Osteoblast (primary cell): ENCODE results near the gene DPEP3. TPM values are rescaled to one million over a fixed set of nuclear protein-coding genes. Genes with fewer than 3 reads are reported as not detected.

Experiments
- DNase-seq: peaks from one replicate; pipeline ENCODE4 v3.0.0; 2011; ENCODE audit warnings: low spot score, mixed read lengths; ENCODE audit not compliant: insufficient read length; ENCODE audit errors: missing footprints
- H2AFZ ChIP-seq: 2 replicates; pipeline ENCODE4 v1.6.0; 2011; ENCODE audit warnings: mild to moderate bottlenecking, low read length
- H3K27ac ChIP-seq: 2 replicates; pipeline ENCODE4 v1.5.1; 2011; ENCODE audit warnings: mild to moderate bottlenecking, low read depth, low read length, moderate library complexity
- H3K27me3 ChIP-seq: 2 replicates; pipeline ENCODE4 v1.6.0; 2012; ENCODE audit warnings: mild to moderate bottlenecking, control low read depth, inconsistent platforms, low read length, moderate library complexity; ENCODE audit not compliant: insufficient read depth
- H3K36me3 ChIP-seq: 2 replicates; pipeline ENCODE4 v1.5.1; 2011; ENCODE audit warnings: mild to moderate bottlenecking, low read length, control low read depth, moderate library complexity; ENCODE audit not compliant: insufficient read depth
- H3K4me1 ChIP-seq: 2 replicates; pipeline ENCODE4 v1.5.1; 2011; ENCODE audit warnings: mild to moderate bottlenecking, low read length, control low read depth, moderate library complexity; ENCODE audit not compliant: insufficient read depth
- H3K4me2 ChIP-seq: 2 replicates; pipeline ENCODE4 v1.6.0; 2011; ENCODE audit warnings: mild to moderate bottlenecking, low read length; ENCODE audit not compliant: insufficient read depth
- H3K4me3 ChIP-seq: fragments of 200-600 bp; sonication (generic); 3 replicates; pipeline ENCODE4 v1.5.1; 2012; ENCODE audit warnings: mild to moderate bottlenecking, low read length, inconsistent platforms; ENCODE audit not compliant: insufficient read depth
- H3K79me2 ChIP-seq: 2 replicates; pipeline ENCODE4 v1.6.0; 2012; ENCODE audit warnings: mild to moderate bottlenecking, low read length, control low read depth, inconsistent platforms; ENCODE audit not compliant: insufficient read depth
- H3K9me3 ChIP-seq: 2 replicates; pipeline ENCODE4 v1.5.1; 2011; ENCODE audit warnings: low read depth, low read length, control low read depth
- H4K20me1 ChIP-seq: 2 replicates; pipeline ENCODE4 v1.6.0; 2012; ENCODE audit warnings: mild to moderate bottlenecking, low read length, control low read depth; ENCODE audit not compliant: insufficient read depth
- CTCF ChIP-seq: IDR thresholded peaks from 2 replicates; pipeline ENCODE4 v1.5.1; 2011; ENCODE audit warnings: mild to moderate bottlenecking, low read depth, low read length, moderate library complexity; ENCODE audit errors: extremely low read depth
- total RNA-seq: library from RNA; depleted of rRNA; stranded (reverse); fragments of >200 nt; gene quantifications from 2 replicates; pipeline ENCODE4 v1.2.3, GENCODE V29; 2012

DPEP3 gene
- total RNA-seq, 1 donor: not detected

DNA sequence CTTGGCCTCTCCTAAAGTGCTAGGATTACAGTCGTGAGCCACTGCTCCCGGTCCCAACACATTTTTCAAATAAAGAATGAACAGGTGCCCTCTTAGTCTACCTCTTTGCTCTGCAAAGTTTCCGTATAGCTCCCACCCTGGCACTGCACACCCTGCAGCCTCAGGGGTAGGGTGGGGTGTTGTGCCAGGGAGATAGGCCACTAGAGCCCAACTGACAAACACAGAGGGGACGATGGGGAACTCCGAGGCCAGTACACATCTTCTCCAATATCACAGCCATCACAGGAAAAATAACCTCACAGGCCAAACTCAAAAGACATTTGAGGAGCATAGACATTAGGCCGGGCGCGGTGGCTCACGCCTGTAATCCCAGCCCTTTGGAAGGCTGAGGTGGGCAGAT is 9.2 kb downstream of the DPEP3 start:
- no peaks in the 10 kb centered on the region for H3K27me3 ChIP-seq

GRCh38 chr16:67969254-67970039 is 10.9 kb downstream of the DPEP3 start:
- Histone ChIP-seq H3K4me2 (peak overlapping the region; percentile 96), H3K36me3 (peaks cover 8% of the 10 kb centered on the region), H3K9me3 (no peaks in the 10 kb centered on the region), H3K27me3 (no peaks in the 10 kb centered on the region), H3K4me3 (peak overlapping the region; percentile 94), H2AFZ (peak overlapping the region; percentile 95), H3K79me2 (peaks cover 38% of the 10 kb centered on the region), H3K27ac (no peak overlapping the region), H3K4me1 (peaks cover 30% of the 10 kb centered on the region), H4K20me1 (peaks cover 32% of the 10 kb centered on the region)
- no peak for TF ChIP-seq CTCF
- DNase-seq: peak; percentile 90

More for the DNA sequence above, 9.2 kb downstream of the DPEP3 start:
- no peak for DNase-seq
- Histone ChIP-seq H3K4me2 (no peak overlapping the region), H3K36me3 (no peaks in the 10 kb centered on the region), H2AFZ (no peak overlapping the region), H3K27ac (no peak overlapping the region), H3K4me1 (peaks cover 17% of the 10 kb centered on the region), H4K20me1 (peaks cover 17% of the 10 kb centered on the region), H3K9me3 (no peaks in the 10 kb centered on the region), H3K79me2 (peaks cover 22% of the 10 kb centered on the region), H3K4me3 (no peak overlapping the region)
- TF ChIP-seq CTCF: no peak

DNA sequence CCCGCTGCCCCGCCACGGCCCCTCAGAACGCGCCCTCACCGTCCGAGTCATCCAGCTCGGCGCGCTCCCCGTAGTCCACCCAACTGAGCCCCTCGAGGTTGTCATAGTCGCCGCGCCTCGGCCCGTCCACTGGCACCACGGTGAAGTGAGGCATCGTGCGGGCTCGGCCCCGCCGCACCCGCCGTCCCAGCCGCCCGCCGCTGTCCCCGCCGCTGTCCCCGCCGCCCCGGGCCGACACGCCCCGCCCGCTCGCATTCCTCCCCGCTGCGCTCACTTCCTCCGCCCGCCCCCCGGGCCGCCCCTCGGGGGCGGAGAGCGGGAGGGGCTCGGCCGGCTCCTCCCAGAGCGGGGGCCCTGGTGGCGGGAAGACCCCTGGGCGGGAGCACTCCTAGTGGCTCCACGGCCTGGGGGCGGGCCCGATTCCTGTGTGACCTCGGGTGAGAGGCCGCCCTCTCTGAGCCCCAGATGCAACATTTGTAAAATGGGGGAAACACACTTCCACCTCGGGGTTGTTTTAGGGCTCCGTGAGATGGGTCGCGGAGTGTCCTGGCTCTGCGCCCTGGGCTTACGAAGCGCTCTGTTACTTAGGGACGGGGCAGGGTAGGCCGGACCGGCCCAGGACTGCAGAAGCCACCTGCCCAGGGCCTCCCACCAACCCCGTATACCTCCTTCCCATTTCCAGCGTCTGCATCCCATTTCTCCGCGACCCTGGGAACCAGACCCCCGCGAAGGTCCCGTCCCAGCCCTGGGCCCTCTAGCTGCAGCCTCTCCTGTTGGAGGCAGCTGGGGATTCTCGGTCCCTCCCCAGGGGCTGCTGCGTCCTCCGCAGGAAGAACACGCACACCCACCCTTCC is 11.7 kb downstream of the DPEP3 start, which contains the start of gene SLC12A4:
Gene SLC12A4 (minus strand): TSS at position 238 of the 854 bp plus-strand sequence. CDS start 84 bp downstream, at position 154.
- Histone ChIP-seq H3K4me2 (peak within 1 kb of the TSS; percentile 96), H3K36me3 (peaks cover 11% of the 10 kb centered on the region), H4K20me1 (peaks cover 40% of the 10 kb centered on the region), H3K27ac (peak within 1 kb of the TSS; percentile 89), H3K4me3 (peak within 1 kb of the TSS; percentile 94), H3K9me3 (no peaks in the 10 kb centered on the region), H2AFZ (peak within 1 kb of the TSS; percentile 95), H3K4me1 (peaks cover 33% of the 10 kb centered on the region), H3K79me2 (peaks cover 47% of the 10 kb centered on the region), H3K27me3 (no peaks in the 10 kb centered on the region)
- DNase-seq: peak; percentile 99
- TF ChIP-seq CTCF: no peak
